ENCODE results near the gene CITED2. TPM values are rescaled to one million over a fixed set of nuclear protein-coding genes. Genes with fewer than 3 reads are reported as not detected.

CITED2 gene
- total and polyA plus RNA-seq, 2 of the 8 experiments (the other 6 are each of a cell fraction or from before 2014, with no cell fraction given): 89.1 to 115 TPM

DNA sequence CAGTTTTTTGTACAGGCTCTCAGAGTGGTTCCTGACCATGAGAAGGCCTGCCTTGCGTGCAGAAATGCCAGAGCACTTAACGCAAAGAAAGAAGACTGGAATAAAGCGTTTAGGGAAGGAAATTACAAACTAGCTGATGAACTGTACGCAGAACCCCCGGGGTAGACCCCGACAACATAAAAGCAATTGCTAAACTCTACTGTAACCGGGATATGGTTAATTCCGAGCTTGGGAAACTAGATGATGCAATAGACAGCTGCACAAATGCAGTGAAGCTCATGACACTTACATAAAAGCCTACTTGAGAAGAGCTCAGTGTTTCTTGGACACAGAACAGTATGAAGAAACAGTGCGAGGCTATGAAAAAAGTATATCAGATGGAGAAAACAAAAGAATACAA, 35.7 kb downstream of the CITED2 start:
- H3K27ac ChIP-seq (ENCODE audit: low read depth, low read length): no peak overlapping the region
- 91% methylated on average over 9 of the region's 9 CpGs; no CpG with 5 or more reads in 1 of the 2 experiments for WGBS, 2 experiments (ENCODE audit: extremely low coverage in 1 of 2, insufficient coverage in 1 of 2, insufficient read length in 1 of 2, insufficient replicate concordance in 2 of 2, low coverage in 1 of 2, low lambda C conversion rate in 2 of 2, missing lambda C conversion rate in 1 of 2)

More for the DNA sequence above, 35.7 kb downstream of the CITED2 start:
- Histone ChIP-seq H3K4me3 (ENCODE audit: extremely low read depth in 1 of 4, insufficient read depth in 2 of 4, low read depth in 3 of 4, low read length in 4 of 4) (no peak overlapping the region), H3K23ac (ENCODE audit: insufficient read length) (no peak overlapping the region), H3K79me2 (ENCODE audit: control insufficient read depth in 1 of 2, insufficient read depth in 2 of 2, low read length in 2 of 2) (no peaks in the 10 kb centered on the region), H2BK20ac (ENCODE audit: low read length) (no peak overlapping the region), H4K20me1 (replicated peaks in 1 of 2; ENCODE audit: control insufficient read depth in 1 of 2, insufficient read depth in 2 of 2, low read length in 2 of 2) (no peaks in the 10 kb centered on the region), H2BK5ac (ENCODE audit: low read depth, low read length) (no peak overlapping the region), H2AFZ (ENCODE audit: low read length) (no peak overlapping the region), H3K36me3 (ENCODE audit: control insufficient read depth in 2 of 4, insufficient read depth in 4 of 4, low read length in 3 of 4) (no peaks in the 10 kb centered on the region), H3K18ac (ENCODE audit: extremely low read depth, low read length) (no peak overlapping the region), H3K4me2 (ENCODE audit: insufficient read depth in 1 of 2, low read depth in 2 of 2, low read length in 2 of 2) (no peak overlapping the region), H3K4ac (replicated peaks; ENCODE audit: insufficient read length, low read depth, low read length) (no peak overlapping the region), H3K9ac (replicated peaks in 1 of 4; ENCODE audit: extremely low read depth in 1 of 4, low read depth in 3 of 4, low read length in 3 of 4) (no peak overlapping the region), H3K56ac (replicated peaks; ENCODE audit: insufficient read length, low read depth, low read length) (no peak overlapping the region), H4K8ac (ENCODE audit: extremely low read depth, insufficient read depth, low read length) (no peak overlapping the region), H2BK120ac (replicated peaks; ENCODE audit: low read depth, low read length) (no peak overlapping the region), H2BK15ac (ENCODE audit: low read length) (no peak overlapping the region), H4K91ac (replicated peaks; ENCODE audit: insufficient read length, low read length) (no peak overlapping the region), H2AK5ac (ENCODE audit: low read depth, low read length) (no peak overlapping the region), H2BK12ac (ENCODE audit: low read depth, low read length) (no peak overlapping the region), H3K14ac (ENCODE audit: insufficient read length) (no peak overlapping the region), H3K23me2 (ENCODE audit: low read depth, low read length) (no peaks in the 10 kb centered on the region), H4K5ac (ENCODE audit: insufficient read length, low read depth, low read length) (no peak overlapping the region), H3K4me1 (replicated peaks in 1 of 4; ENCODE audit: control insufficient read depth in 3 of 4, insufficient read depth in 4 of 4, low read length in 3 of 4) (no peaks in the 10 kb centered on the region; a peak in 2 of 7 replicates), H3K9me3 (ENCODE audit: insufficient read depth in 2 of 2, low read depth in 1 of 2, low read length in 1 of 2) (no peaks in the 10 kb centered on the region), H3K79me1 (ENCODE audit: low read depth, low read length) (no peaks in the 10 kb centered on the region), H3K27me3 (replicated peaks in 1 of 4; ENCODE audit: control insufficient read depth in 3 of 4, extremely low read depth in 1 of 4, insufficient read depth in 3 of 4, low read length in 3 of 4) (no peaks in the 10 kb centered on the region)
- ChIA-PET CTCF (ENCODE audit: partially characterized antibody) (interaction anchor here (0.7 to 2.7 kb wide), 3 partner anchors 11 to 206 kb away, joined by 3 to 9 read pairs (median 3); no protein-coding TSS in a partner anchor), POLR2A (ENCODE audit: partially characterized antibody) (no interaction called here)
- DNase-seq (ENCODE audit: low read depth in 1 of 2, low spot score in 2 of 2): no peak
- FAIRE-seq: no peak
- no peak for TF ChIP-seq TBP (IDR thresholded peaks at IDR 0.05; ENCODE audit: low read depth, low read length)
